Lung (tissue), 12 donors: ENCODE data around the gene AMDHD1. TPM values are rescaled to one million over a fixed set of nuclear protein-coding genes. Genes with fewer than 3 reads are reported as not detected.

ENCODE experiments used
- ATAC-seq: fragments of 200-7000 bp; cut with Tn5 transposase; one replicate; pipeline ENCODE4 v1.9.1; 2020; ENCODE audit warnings: moderate number of reproducible peaks; ENCODE audit not compliant: insufficient read depth, low FRiP score
- DNase-seq, 3 donors: peaks; one replicate each; pipeline ENCODE4 v3.0.0-alpha.2; 2013 to 2017
- H3K27ac ChIP-seq, 2 donors: one replicate each; pipeline ENCODE4 v1.5.1; 2013; ENCODE audit warnings: mild to moderate bottlenecking in 2 of 2, moderate library complexity in 2 of 2, control low read depth in 1 of 2, inconsistent platforms in 1 of 2, low read depth in 1 of 2, low read length in 1 of 2
- H3K27me3 ChIP-seq, 3 donors: one replicate each; pipeline ENCODE4 v1.5.1; 2013; ENCODE audit warnings: low read length in 2 of 3; ENCODE audit not compliant: control insufficient read depth in 3 of 3, insufficient read depth in 3 of 3
- H3K36me3 ChIP-seq, 4 donors: one replicate each; pipeline ENCODE4 v1.5.1; 2013; ENCODE audit warnings: low read length in 4 of 4, mild to moderate bottlenecking in 1 of 4, moderate library complexity in 1 of 4; ENCODE audit not compliant: control insufficient read depth in 4 of 4, insufficient read depth in 4 of 4
- H3K4me1 ChIP-seq, 5 donors: one replicate each; pipeline ENCODE4 v1.5.1; 2013; ENCODE audit warnings: low read length in 5 of 5, mild to moderate bottlenecking in 2 of 5, moderate library complexity in 1 of 5; ENCODE audit not compliant: control insufficient read depth in 5 of 5, insufficient read depth in 5 of 5
- H3K4me3 ChIP-seq: one replicate; pipeline ENCODE4 v1.5.1; 2013; ENCODE audit warnings: mild to moderate bottlenecking, control low read depth, moderate library complexity
- H3K9ac ChIP-seq, 2 donors: one replicate each; pipeline ENCODE4 v1.5.1; 2013; ENCODE audit warnings: low read length in 2 of 2, control low read depth in 1 of 2; ENCODE audit not compliant: insufficient read depth in 1 of 2
- H3K9me3 ChIP-seq, 4 donors: one replicate each; pipeline ENCODE4 v1.5.1; 2013; ENCODE audit warnings: low read length in 3 of 4, mild to moderate bottlenecking in 1 of 4, moderate library complexity in 1 of 4; ENCODE audit not compliant: control insufficient read depth in 4 of 4, insufficient read depth in 3 of 4
- CTCF ChIP-seq: IDR thresholded peaks from 2 replicates; pipeline ENCODE4 v1.5.1; 2012; ENCODE audit warnings: mild to moderate bottlenecking; ENCODE audit errors: control extremely low read depth, extremely low read depth
- WGBS, 2 donors: extraction: QIAGEN DNeasy Blood & Tissue Kit; methylation state at CpG; one replicate each; pipeline ENCODE4 v1.1.7; 2013; 5-methylcytosine and 5-hydroxymethylcytosine counted together
- polyA plus RNA-seq, 2 donors: library from polyadenylated mRNA; stranded (reverse); fragments of 200-250 nt; gene quantifications; one replicate each; pipeline ENCODE4 v1.2.1, GENCODE V29; 2013
- total RNA-seq, 2 donors: library from RNA; depleted of rRNA in 1 of 2; stranded (reverse); fragments of >200 nt in 1 of 2; gene quantifications; one replicate each; pipeline ENCODE4 v1.2.1, GENCODE V29; 2014 to 2021
- donor health status: control.
- donor health status: control.
- donor health status: Bipolar disorder and iron deficiency.
- donor health status: healthy.
- donor health status: DM: yes; HTN: yes; CAD: no.

AMDHD1 gene
- total and polyA plus RNA-seq, 4 donors: 0.51 to 1.9 (median 1.2) TPM

DNA sequence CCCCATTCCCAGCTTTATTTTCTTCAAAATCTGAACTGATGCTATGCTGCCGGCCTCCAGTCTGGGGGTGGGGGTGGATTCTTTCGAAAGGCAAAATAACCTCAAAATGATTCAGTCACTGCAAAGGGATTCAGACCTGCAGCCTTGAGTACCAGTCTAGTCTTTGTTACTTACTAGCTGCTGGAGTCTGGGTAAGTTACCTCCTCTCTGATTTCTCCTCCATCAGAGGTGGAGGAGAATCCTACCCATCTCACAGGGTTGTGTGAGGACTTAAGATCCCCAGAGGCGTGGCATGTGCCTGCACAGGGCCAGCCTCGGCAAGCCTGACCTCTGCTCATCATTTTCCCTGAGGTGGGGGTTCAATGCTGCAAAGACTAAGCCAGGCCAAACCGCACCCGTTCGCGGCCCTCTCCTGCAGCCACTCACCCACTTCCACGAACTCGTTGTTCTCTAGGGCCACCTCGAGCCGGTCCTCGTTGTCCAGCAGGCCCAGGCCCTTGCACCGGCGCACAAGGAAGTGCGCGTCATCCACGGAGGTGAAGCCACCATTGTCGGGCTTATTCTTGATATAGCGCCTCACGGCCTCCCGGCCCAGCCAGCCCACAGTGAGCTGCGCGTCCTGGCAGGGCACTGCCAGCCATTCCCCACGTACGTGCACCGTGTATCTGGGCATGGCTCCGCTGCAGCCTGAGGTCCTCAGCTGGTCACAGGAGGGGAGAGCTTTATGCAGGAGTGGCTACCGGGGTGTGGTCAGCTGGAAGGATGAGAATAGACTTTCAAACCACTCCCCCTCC lies 52.3 kb downstream of the AMDHD1 start:
- ATAC-seq: no peak
- DNase-seq: no peak
- Histone ChIP-seq H3K9me3 (no peaks in the 10 kb centered on the region), H3K4me3 (no peak overlapping the region), H3K27me3 (no peaks in the 10 kb centered on the region), H3K4me1 (peaks cover 0 to 5% (median 0%) of the 10 kb centered on the region in 5 donors), H3K9ac (no peak overlapping the region), H3K36me3 (peaks cover 0 to 4% (median 2%) of the 10 kb centered on the region in 4 donors), H3K27ac (peak overlapping the region in 1 of 2 donors; percentile 65)
- 76 to 83% methylated on average over 29 of the region's 29 CpGs for WGBS, 2 donors
- TF ChIP-seq CTCF: no peak

DNA sequence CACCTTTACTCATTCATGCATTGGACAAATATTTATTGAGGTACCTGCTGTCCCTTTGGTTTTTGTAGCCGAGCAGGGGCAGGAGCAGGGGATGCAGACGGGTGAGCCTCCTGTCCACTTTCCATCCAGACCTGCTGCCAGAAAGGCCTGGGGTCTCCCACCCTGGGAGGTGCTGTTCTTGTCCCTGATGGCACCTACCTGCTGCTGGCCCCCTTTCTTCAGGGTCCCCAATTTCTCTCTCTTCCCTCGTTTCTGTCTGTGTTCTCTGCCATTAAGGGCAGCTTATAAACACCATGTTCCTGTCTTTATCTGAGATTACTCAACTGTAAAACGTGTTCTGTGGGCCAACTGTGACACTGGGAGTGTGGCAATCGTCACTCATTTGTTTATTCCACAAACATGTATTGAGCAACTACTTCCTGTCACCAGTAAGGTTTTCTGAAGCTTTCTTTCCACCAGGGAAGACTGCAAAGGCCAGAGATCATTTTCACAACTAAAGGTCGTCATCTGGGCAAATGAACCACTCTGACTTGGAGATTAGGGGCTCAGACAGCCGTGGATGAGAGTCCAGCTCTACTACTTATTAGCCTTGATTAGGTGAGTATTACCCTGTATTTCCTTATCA lies 53.0 kb downstream of the AMDHD1 start, which contains the start of gene HAL:
Gene HAL, minus strand, starts transcription at position 311 of the 625 bp plus-strand sequence. CDS start 434 bp downstream, outside the sequence.
- no peak for ATAC-seq
- WGBS, 2 donors: 18 to 40% methylated on average over 7 of the region's 7 CpGs
- DNase-seq: peak in 2 of 3 donors; percentile 3 to 24
- H3K36me3 ChIP-seq: peaks cover 2 to 5% (median 4%) of the 10 kb centered on the region in 4 donors
- no peaks in the 10 kb centered on the region for H3K27me3 ChIP-seq
- no peak for TF ChIP-seq CTCF
- H3K9ac ChIP-seq: no peak within 1 kb of the TSS
- H3K4me1 ChIP-seq: peaks cover 0 to 5% (median 0%) of the 10 kb centered on the region in 5 donors
- no peaks in the 10 kb centered on the region for H3K9me3 ChIP-seq
- peak within 1 kb of the TSS in 1 of 2 donors; percentile 65 for H3K27ac ChIP-seq
- no peak within 1 kb of the TSS for H3K4me3 ChIP-seq

DNA sequence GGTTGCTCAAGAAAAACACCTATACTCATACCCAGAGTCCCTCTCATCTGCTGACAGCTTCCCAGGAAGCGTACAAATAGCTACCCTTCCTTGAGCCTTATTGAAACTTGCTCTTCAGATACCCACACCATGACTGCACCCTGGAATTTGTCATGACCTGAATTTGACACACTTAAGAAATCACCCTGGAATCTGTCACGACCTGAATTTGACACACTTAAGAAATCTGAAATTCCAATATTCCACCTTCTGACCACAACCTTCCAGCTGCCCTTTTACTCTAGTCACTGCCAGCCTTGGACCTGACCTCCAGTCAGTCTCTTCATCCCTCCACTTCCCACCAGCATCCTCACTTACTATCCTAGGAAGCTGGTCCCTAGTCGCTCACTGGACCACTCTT lies 54.1 kb downstream of the AMDHD1 start:
- ATAC-seq (no peak), DNase-seq (no peak)
- TF ChIP-seq CTCF: no peak
- H3K9me3 ChIP-seq: no peaks in the 10 kb centered on the region
- no peak overlapping the region for H3K27ac ChIP-seq
- no peak overlapping the region for H3K4me3 ChIP-seq
- H3K36me3 ChIP-seq: peaks cover 2 to 7% (median 4%) of the 10 kb centered on the region in 4 donors
- no peaks in the 10 kb centered on the region for H3K27me3 ChIP-seq
- H3K4me1 ChIP-seq: peaks cover 0 to 5% (median 0%) of the 10 kb centered on the region in 5 donors
- 80 to 86% methylated on average over 3 of the region's 3 CpGs for WGBS, 2 donors
- no peak overlapping the region for H3K9ac ChIP-seq
